Measurements from ENCODE around the gene OPRM1.

OPRM1 gene

GRCh38 chr6:154242617-154243357, 203.7 kb downstream of the OPRM1 start:
- no peak for DNase-seq

- DNase-seq = no peak
Measured at GRCh38 chr6:154243793-154244750, 205.0 kb downstream of the OPRM1 start.

GRCh38 chr6:154245506-154245905, 206.5 kb downstream of the OPRM1 start:
- DNase-seq = no peak

GRCh38 chr6:154246723-154247118, 207.7 kb downstream of the OPRM1 start:
- no peak for DNase-seq

- peak; percentile 28 to 53 for DNase-seq
Measured at GRCh38 chr6:154247119-154247861, 208.2 kb downstream of the OPRM1 start.

GRCh38 chr6:154249499-154250298, 210.7 kb downstream of the OPRM1 start:
- DNase-seq = no peak

- no peak for DNase-seq
Measured at GRCh38 chr6:154251116-154251515, 212.1 kb downstream of the OPRM1 start.

- peak; percentile 42 to 55 for DNase-seq
Measured at GRCh38 chr6:154252678-154253077, 213.6 kb downstream of the OPRM1 start.

GRCh38 chr6:154257067-154257466, 218.0 kb downstream of the OPRM1 start:
- peak; percentile 95 to 96 for DNase-seq

- peak; percentile 87 to 91 for DNase-seq
Measured at GRCh38 chr6:154258064-154258757, 219.2 kb downstream of the OPRM1 start.

- DNase-seq = peak; percentile 69 to 75
Measured at GRCh38 chr6:154261688-154262397, 222.8 kb downstream of the OPRM1 start.

- DNase-seq = no peak
Measured at GRCh38 chr6:154266560-154267099, 227.6 kb downstream of the OPRM1 start.

- DNase-seq = no peak
Measured at GRCh38 chr6:154267508-154268106, 228.6 kb downstream of the OPRM1 start.

GRCh38 chr6:154268486-154268885, 229.4 kb downstream of the OPRM1 start:
- DNase-seq = no peak

GRCh38 chr6:154274168-154274567, 235.1 kb downstream of the OPRM1 start:
- no peak for DNase-seq

- DNase-seq = peak; percentile 75 to 80
Measured at GRCh38 chr6:154276810-154277628, 238.0 kb downstream of the OPRM1 start.

- no peak for DNase-seq
Measured at GRCh38 chr6:154277629-154278017, 238.6 kb downstream of the OPRM1 start.

- DNase-seq = no peak
Measured at GRCh38 chr6:154280521-154280920, 241.5 kb downstream of the OPRM1 start.

- no peak for DNase-seq
Measured at GRCh38 chr6:154284313-154284853, 245.3 kb downstream of the OPRM1 start.

Data from Kasumi-1 (cell line).